Testis (tissue), 3 donors: Measurements from ENCODE around the gene UVRAG. TPM values are rescaled to one million over a fixed set of nuclear protein-coding genes. Genes with fewer than 3 reads are reported as not detected.
"Not testable (repeated sequence)": the region's sequence is repeated elsewhere in the genome, so short reads cannot be mapped to it uniquely, and the experiment has no call there.

Source experiments
- DNase-seq: peaks from one replicate; pipeline ENCODE4 v3.0.0-alpha.2; 2019
- H3K27ac ChIP-seq, 2 donors: fragments of 200-600 bp; sonication (generic); one replicate each; pipeline ENCODE4 v1.5.1; 2019
- H3K27me3 ChIP-seq: fragments of 200-600 bp; sonication (generic); one replicate; pipeline ENCODE4 v1.5.1; 2019
- H3K36me3 ChIP-seq: fragments of 200-600 bp; sonication (generic); one replicate; pipeline ENCODE4 v1.5.1; 2017; ENCODE audit warnings: low read depth; ENCODE audit errors: missing control alignments
- H3K4me1 ChIP-seq: fragments of 200-600 bp; sonication (generic); one replicate; pipeline ENCODE4 v1.5.1; 2019
- H3K4me3 ChIP-seq, 2 donors: fragments of 200-600 bp; sonication (generic); one replicate each; pipeline ENCODE4 v1.5.1; 2017 to 2019
- H3K9me3 ChIP-seq: fragments of 200-600 bp; sonication (generic); one replicate; pipeline ENCODE4 v1.5.1; 2017
- POLR2A ChIP-seq: fragments of 450-650 bp; IDR thresholded peaks from one replicate; pipeline ENCODE4 v1.6.1; 2017; ENCODE audit warnings: antibody characterized with exemption, mild to moderate bottlenecking, moderate library complexity
- WGBS, 2 donors: methylation state at CpG; one replicate each; pipeline ENCODE4 v1.1.5; 2018; 5-methylcytosine and 5-hydroxymethylcytosine counted together
- intact Hi-C: fragments of 100-400 bp; cut with DNase I; formaldehyde crosslinking; loops from one replicate; pipeline ENCODE4 v1.15.1; 2023; ENCODE audit warnings: low total_unique reads
- polyA plus RNA-seq: library from polyadenylated mRNA; stranded (reverse); fragments of 350-450 nt; fragmentation: Illumina TruSeq; extraction: RNeasy Lipid Tissue Mini Kit (QIAGEN cat#74804); gene quantifications from one replicate; pipeline ENCODE4 v1.2.3, GENCODE V29; 2014; ENCODE audit warnings: low read depth, low replicate concordance; ENCODE audit not compliant: insufficient read depth
- total RNA-seq, 2 donors: library from RNA; depleted of rRNA; stranded (reverse); fragments of >200 nt; gene quantifications; one replicate each; pipeline ENCODE4 v1.2.3, GENCODE V29; 2016
- TF ChIP-seq, protein P1 (sequence below), 3 experiments: fragments of 450-650 bp in 2 of 3; fragments of 200-600 bp in 1 of 3; sonication (generic) in 1 of 3; IDR thresholded peaks; one replicate each; pipeline ENCODE4 v1.5.1; 2016 to 2019; ENCODE audit warnings: antibody characterized with exemption in 3 of 3, mild to moderate bottlenecking in 2 of 3, moderate library complexity in 1 of 3

UVRAG gene
- total and polyA plus RNA-seq, 3 donors from 2014 or later = 10.8 to 22.4 (median 20.1) TPM

DNA sequence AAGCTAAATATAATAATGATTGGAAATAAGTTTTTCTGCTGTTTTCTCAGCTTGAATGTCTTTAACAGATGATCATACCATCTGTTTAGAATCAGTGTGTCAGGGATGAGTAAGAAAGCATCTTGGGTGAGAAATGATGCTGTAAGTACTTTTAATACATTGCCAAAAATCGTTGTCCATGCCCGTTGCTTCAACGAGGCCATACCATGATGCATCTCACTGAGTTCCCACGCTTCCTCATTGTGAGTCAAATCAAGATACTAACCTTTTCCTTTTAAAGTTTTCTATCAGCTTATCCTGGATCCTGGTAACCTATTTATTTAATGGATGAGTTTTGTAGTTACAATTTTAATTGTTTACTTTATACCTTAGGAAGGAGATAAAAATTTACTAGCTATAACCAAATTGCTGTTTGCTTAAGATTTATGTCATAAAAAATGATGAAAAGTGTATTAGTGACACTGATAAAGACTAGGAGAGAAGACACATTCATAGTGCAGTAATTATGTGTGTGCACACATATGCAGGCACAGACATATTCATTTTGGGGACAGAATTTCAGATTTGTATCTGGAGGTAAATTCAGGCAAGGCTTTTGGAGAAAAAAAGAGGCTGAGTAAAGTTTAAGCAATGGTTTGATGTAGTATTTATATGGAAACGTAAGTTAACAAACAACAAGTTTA, 154.8 kb downstream of the UVRAG start:
- Histone ChIP-seq H3K27ac (no peak overlapping the region), H3K27me3 (no peaks in the 10 kb centered on the region), H3K36me3 (no peaks in the 10 kb centered on the region), H3K4me3 (no peak overlapping the region), H3K9me3 (no peaks in the 10 kb centered on the region), H3K4me1 (no peaks in the 10 kb centered on the region)
- DNase-seq = no peak
- 86 to 93% methylated on average over 5 of the region's 5 CpGs for WGBS, 2 donors
- intact Hi-C loops = no loop called here
- TF ChIP-seq POLR2A = no peak
- TF ChIP-seq, protein P1, sequence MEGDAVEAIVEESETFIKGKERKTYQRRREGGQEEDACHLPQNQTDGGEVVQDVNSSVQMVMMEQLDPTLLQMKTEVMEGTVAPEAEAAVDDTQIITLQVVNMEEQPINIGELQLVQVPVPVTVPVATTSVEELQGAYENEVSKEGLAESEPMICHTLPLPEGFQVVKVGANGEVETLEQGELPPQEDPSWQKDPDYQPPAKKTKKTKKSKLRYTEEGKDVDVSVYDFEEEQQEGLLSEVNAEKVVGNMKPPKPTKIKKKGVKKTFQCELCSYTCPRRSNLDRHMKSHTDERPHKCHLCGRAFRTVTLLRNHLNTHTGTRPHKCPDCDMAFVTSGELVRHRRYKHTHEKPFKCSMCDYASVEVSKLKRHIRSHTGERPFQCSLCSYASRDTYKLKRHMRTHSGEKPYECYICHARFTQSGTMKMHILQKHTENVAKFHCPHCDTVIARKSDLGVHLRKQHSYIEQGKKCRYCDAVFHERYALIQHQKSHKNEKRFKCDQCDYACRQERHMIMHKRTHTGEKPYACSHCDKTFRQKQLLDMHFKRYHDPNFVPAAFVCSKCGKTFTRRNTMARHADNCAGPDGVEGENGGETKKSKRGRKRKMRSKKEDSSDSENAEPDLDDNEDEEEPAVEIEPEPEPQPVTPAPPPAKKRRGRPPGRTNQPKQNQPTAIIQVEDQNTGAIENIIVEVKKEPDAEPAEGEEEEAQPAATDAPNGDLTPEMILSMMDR (IDR thresholded peaks at IDR 0.05) = no peak

DNA sequence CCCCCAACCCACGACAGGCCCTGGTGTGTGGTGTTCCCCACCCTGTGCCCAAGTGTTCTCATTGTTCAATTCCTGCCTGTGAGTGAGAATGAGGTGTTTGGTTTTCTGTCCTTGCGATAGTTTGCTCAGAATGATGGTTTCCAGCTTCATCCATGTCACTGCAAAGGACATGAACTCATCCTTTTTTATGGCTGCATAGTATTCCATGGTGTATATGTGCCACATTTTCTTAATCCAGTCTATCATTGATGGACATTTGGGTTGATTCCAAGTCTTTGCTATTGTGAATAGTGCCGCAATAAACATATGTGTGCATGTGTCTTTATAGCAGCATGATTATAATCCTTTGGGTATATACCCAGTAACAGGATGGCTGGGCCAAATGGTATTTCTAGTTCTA, 158.7 kb downstream of the UVRAG start:
- intact Hi-C loops, H3K36me3 ChIP-seq, H3K4me1 ChIP-seq, H3K9me3 ChIP-seq, DNase-seq, H3K27ac ChIP-seq, H3K4me3 ChIP-seq, H3K27me3 ChIP-seq: not testable (repeated sequence)
- 96 to 100% methylated on average over 3 of the region's 3 CpGs for WGBS, 2 donors

DNA sequence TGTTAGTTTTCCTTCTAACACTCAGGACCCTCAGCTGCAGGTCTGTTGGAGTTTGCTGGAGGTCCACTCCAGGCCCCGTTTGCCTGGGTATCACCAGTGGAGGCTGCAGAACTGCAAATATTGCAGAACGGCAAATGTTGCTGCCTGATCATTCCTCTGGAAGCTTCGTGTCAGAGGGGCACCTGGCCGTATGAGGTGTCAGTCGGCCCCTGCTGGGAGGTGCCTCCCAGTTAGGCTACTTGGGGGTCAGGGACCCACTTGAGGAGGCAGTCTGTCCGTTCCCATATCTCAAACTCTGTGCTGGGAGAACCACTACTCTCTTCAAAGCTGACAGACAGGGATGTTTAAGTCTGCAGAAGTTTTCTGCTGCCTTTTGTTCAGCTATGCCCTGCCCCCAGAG, 164.1 kb downstream of the UVRAG start:
- H3K9me3 ChIP-seq, H3K36me3 ChIP-seq, H3K27me3 ChIP-seq, intact Hi-C loops, H3K4me1 ChIP-seq, H3K27ac ChIP-seq, H3K4me3 ChIP-seq, DNase-seq: not testable (repeated sequence)
- WGBS, 2 donors = 95 to 96% methylated on average over 5 to 6 of the region's 6 CpGs

DNA sequence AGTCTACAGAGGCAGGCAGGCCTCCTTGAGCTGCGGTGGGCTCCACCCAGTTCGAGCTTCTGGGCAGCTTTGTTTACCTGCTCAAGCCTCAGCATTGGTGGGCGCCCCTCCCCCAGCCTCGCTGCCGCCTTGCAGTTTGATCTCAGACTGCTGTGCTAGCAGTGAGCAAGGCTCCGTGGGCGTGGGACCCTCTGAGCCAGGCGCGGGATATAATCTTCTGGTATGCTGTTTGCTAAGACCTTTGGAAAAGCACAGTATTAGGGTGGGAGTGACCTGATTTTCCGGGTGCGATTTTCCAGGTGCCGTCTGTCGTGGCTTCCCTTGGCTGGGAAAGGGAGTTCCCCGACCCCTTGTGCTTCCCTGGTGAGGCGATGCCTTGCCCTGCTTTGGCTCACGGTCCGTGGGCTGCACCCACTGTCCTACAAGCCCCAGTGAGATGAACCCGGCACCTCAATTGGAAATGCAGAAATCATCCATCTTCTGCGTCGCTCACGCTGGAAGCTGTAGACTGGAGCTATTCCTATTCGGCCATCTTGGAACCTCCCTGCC, 164.5 kb downstream of the UVRAG start:
- DNase-seq, intact Hi-C loops: not testable (repeated sequence)
- WGBS, 2 donors = 79 to 92% methylated on average over 15 to 22 of the region's 22 CpGs

DNA sequence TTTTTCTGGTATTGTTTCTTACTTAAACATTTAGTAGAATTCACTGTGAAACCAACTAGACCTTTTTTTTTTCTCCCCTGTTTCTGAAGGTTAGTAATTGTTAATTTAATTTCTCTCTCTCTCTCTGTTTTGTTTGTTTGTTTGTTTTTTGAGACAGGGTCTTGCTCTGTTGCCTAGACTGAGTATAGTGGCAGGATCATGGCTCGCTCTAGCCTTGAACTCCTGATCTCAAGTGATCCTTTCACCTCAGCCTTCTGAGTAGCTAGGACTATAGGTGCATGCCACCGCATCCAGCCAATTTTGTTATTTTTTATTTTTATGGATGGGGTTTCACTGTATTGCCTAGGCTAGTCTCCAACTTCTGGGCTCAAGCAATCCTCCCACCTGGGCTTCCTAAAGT, 165.0 kb downstream of the UVRAG start:
- intact Hi-C loops = no loop called here
- DNase-seq = no peak
- no peaks in the 10 kb centered on the region for H3K27me3 ChIP-seq
- H3K36me3 ChIP-seq = no peaks in the 10 kb centered on the region
- no peak overlapping the region for H3K27ac ChIP-seq
- TF ChIP-seq POLR2A = no peak
- TF ChIP-seq, protein P1 (IDR thresholded peaks at IDR 0.05) = no peak
- no peaks in the 10 kb centered on the region for H3K9me3 ChIP-seq
- 78 to 89% methylated on average over 2 of the region's 2 CpGs for WGBS, 2 donors
- no peaks in the 10 kb centered on the region for H3K4me1 ChIP-seq
- no peak overlapping the region for H3K4me3 ChIP-seq

More for the DNA sequence above, 164.5 kb downstream of the UVRAG start:
- H3K36me3 ChIP-seq, H3K27ac ChIP-seq, H3K4me1 ChIP-seq, H3K27me3 ChIP-seq, H3K9me3 ChIP-seq, H3K4me3 ChIP-seq: not testable (repeated sequence)

DNA sequence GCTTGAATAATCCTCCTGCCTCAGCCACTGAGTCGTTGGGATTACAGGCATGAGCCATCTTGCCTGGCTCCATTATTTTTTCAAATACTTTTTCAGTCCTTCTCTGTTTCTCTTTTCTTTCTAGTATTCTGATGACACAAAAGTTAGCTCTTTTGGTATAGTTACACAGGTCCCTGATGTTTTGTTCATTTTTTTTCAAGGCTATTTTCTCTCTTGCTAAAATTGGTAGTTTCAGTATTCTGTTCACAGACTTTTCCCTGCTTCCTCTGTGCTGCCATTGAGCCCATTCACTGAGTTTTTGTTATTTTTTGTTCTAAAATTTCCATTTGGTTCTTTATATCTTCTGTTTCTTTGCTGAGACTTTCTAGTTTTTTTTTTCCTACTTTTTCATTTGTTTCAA, 166.5 kb downstream of the UVRAG start:
- H3K4me3 ChIP-seq = no peak overlapping the region
- DNase-seq = no peak
- H3K36me3 ChIP-seq = no peaks in the 10 kb centered on the region
- no peak for TF ChIP-seq POLR2A
- TF ChIP-seq, protein P1 (IDR thresholded peaks at IDR 0.05) = no peak
- no peaks in the 10 kb centered on the region for H3K27me3 ChIP-seq
- no peak overlapping the region for H3K27ac ChIP-seq
- intact Hi-C loops = no loop called here
- no peaks in the 10 kb centered on the region for H3K9me3 ChIP-seq
- WGBS, 2 donors = 75 to 100% methylated on average over 1 of the region's 1 CpG
- no peaks in the 10 kb centered on the region for H3K4me1 ChIP-seq
